H9 (cell line): ENCODE data around the gene SSBP2. TPM values are rescaled to one million over a fixed set of nuclear protein-coding genes. Genes with fewer than 3 reads are reported as not detected.

Source experiments
- DNase-seq: peaks from one replicate; pipeline ENCODE4 v3.0.0-alpha.2; 2017
- H2AFZ ChIP-seq: one replicate; pipeline ENCODE4 v1.6.1; 2013; ENCODE audit warnings: mild to moderate bottlenecking, low read length, control low read depth, moderate library complexity
- H2AK5ac ChIP-seq: 2 replicates; pipeline ENCODE4 v1.6.1; 2013; ENCODE audit warnings: low read length, control low read depth, mixed read lengths; ENCODE audit not compliant: insufficient read length
- H2BK120ac ChIP-seq: one replicate; pipeline ENCODE4 v1.6.1; 2013; ENCODE audit warnings: low read depth, mild to moderate bottlenecking, low read length, control low read depth, inconsistent platforms; ENCODE audit not compliant: poor library complexity, severe bottlenecking
- H2BK12ac ChIP-seq: 2 replicates; pipeline ENCODE4 v1.6.1; 2013; ENCODE audit warnings: low read length, control low read depth, mixed read lengths, low read depth; ENCODE audit not compliant: insufficient read length
- H2BK15ac ChIP-seq: 2 replicates; pipeline ENCODE4 v1.6.1; 2013; ENCODE audit warnings: low read depth, low read length, control low read depth
- H2BK20ac ChIP-seq: one replicate; pipeline ENCODE4 v1.6.1; 2013; ENCODE audit warnings: low read depth, mild to moderate bottlenecking, low read length, control low read depth, inconsistent platforms; ENCODE audit not compliant: poor library complexity, severe bottlenecking
- H2BK5ac ChIP-seq: 2 replicates; pipeline ENCODE4 v1.6.1; 2013; ENCODE audit warnings: low read length, control low read depth, mixed read lengths; ENCODE audit not compliant: insufficient read length
- H3K14ac ChIP-seq: 2 replicates; pipeline ENCODE4 v1.6.1; 2013; ENCODE audit warnings: low read length, control low read depth; ENCODE audit not compliant: insufficient read depth
- H3K18ac ChIP-seq: 2 replicates; pipeline ENCODE4 v1.6.1; 2013; ENCODE audit warnings: low read depth, mild to moderate bottlenecking, mixed read lengths, low read length, control low read depth; ENCODE audit not compliant: insufficient read length
- H3K23ac ChIP-seq: 2 replicates; pipeline ENCODE4 v1.6.1; 2013; ENCODE audit warnings: low read length, control low read depth, mixed read lengths, low read depth; ENCODE audit not compliant: insufficient read length
- H3K23me2 ChIP-seq: 2 replicates; pipeline ENCODE4 v1.6.1; 2013; ENCODE audit warnings: low read depth, mild to moderate bottlenecking, mixed read lengths, low read length, control low read depth; ENCODE audit not compliant: insufficient read length, poor library complexity, severe bottlenecking
- H3K27ac ChIP-seq: 2 replicates; pipeline ENCODE4 v1.5.1; 2013; ENCODE audit warnings: low read length, control low read depth, mixed read lengths, low read depth; ENCODE audit not compliant: insufficient read length
- H3K27me3 ChIP-seq: 2 replicates; pipeline ENCODE4 v1.6.1; 2013; ENCODE audit warnings: low read length, control low read depth, inconsistent platforms; ENCODE audit not compliant: insufficient read depth
- H3K4ac ChIP-seq: 2 replicates; pipeline ENCODE4 v1.6.1; 2013; ENCODE audit warnings: low read depth, mild to moderate bottlenecking, control low read depth, inconsistent platforms, low read length, moderate library complexity
- H3K4me1 ChIP-seq: 2 replicates; pipeline ENCODE4 v1.6.1; 2013; ENCODE audit warnings: low read length, control low read depth, inconsistent platforms; ENCODE audit not compliant: insufficient read depth
- H3K4me2 ChIP-seq: 2 replicates; pipeline ENCODE4 v1.6.1; 2013; ENCODE audit warnings: low read length, control low read depth, mixed read lengths; ENCODE audit not compliant: insufficient read length, insufficient read depth
- H3K56ac ChIP-seq: 2 replicates; pipeline ENCODE4 v1.6.1; 2013; ENCODE audit warnings: low read depth, mild to moderate bottlenecking, mixed read lengths, low read length, control low read depth; ENCODE audit not compliant: insufficient read length
- H3K79me1 ChIP-seq: 2 replicates; pipeline ENCODE4 v1.6.1; 2013; ENCODE audit warnings: low read depth, mild to moderate bottlenecking, moderate library complexity, low read length, control low read depth, inconsistent platforms; ENCODE audit not compliant: insufficient read depth, poor library complexity, severe bottlenecking
- H3K79me2 ChIP-seq: 2 replicates; pipeline ENCODE4 v1.6.1; 2013; ENCODE audit warnings: low read length, control low read depth, inconsistent platforms; ENCODE audit not compliant: insufficient read depth
- H3K9ac ChIP-seq: 2 replicates; pipeline ENCODE4 v1.6.1; 2013; ENCODE audit warnings: low read length, control low read depth, mixed read lengths; ENCODE audit not compliant: insufficient read length; ENCODE audit errors: extremely low read depth
- H3K9me3 ChIP-seq: one replicate; pipeline ENCODE4 v1.6.1; 2013; ENCODE audit warnings: low read depth, low read length, inconsistent platforms; ENCODE audit not compliant: control insufficient read depth
- H3T11ph ChIP-seq: one replicate; pipeline ENCODE4 v1.6.1; 2013; ENCODE audit warnings: mild to moderate bottlenecking, low read length, control low read depth, inconsistent platforms
- H4K20me1 ChIP-seq: one replicate; pipeline ENCODE4 v1.6.1; 2013; ENCODE audit not compliant: control insufficient read depth, insufficient read length, insufficient read depth
- H4K5ac ChIP-seq: 2 replicates; pipeline ENCODE4 v1.6.1; 2013; ENCODE audit warnings: low read depth, mild to moderate bottlenecking, mixed read lengths, low read length, control low read depth; ENCODE audit not compliant: insufficient read length
- H4K8ac ChIP-seq: replicated peaks from 2 replicates; pipeline ENCODE4 v1.6.1; 2013; ENCODE audit warnings: low read length, control low read depth, mixed read lengths, low read depth; ENCODE audit not compliant: insufficient read length
- H4K91ac ChIP-seq: 2 replicates; pipeline ENCODE4 v1.6.1; 2013; ENCODE audit warnings: low read depth, mild to moderate bottlenecking, moderate library complexity, mixed read lengths, low read length, control low read depth; ENCODE audit not compliant: insufficient read length
- H3K27ac Mint-ChIP-seq, 3 experiments: 2 replicates in 2 of 3; 3 replicates in 1 of 3; pipeline ENCODE4 v1.8.0; 2020 to 2021; ENCODE audit warnings: mixed read lengths in 3 of 3, mild to moderate bottlenecking in 1 of 3, moderate library complexity in 1 of 3
- H3K27me3 Mint-ChIP-seq: 2 replicates; pipeline ENCODE4 v1.8.0; 2021; ENCODE audit warnings: low read depth, mild to moderate bottlenecking, moderate library complexity, mixed read lengths
- H3K36me3 Mint-ChIP-seq, 3 experiments: 2 replicates in 2 of 3; 3 replicates in 1 of 3; pipeline ENCODE4 v1.8.0; 2020 to 2021; ENCODE audit warnings: low read depth in 3 of 3, mixed read lengths in 3 of 3; ENCODE audit not compliant: insufficient read depth in 1 of 3
- H3K4me1 Mint-ChIP-seq, 2 experiments: 2 replicates each; pipeline ENCODE4 v1.8.0; 2020; ENCODE audit warnings: mixed read lengths in 2 of 2
- H3K4me3 Mint-ChIP-seq, 2 experiments: 2 replicates in 1 of 2; 3 replicates in 1 of 2; pipeline ENCODE4 v1.8.0; 2020 to 2021; ENCODE audit warnings: mild to moderate bottlenecking in 2 of 2, mixed read lengths in 2 of 2, moderate library complexity in 1 of 2
- H3K9me3 Mint-ChIP-seq, 2 experiments: 2 replicates in 1 of 2; 3 replicates in 1 of 2; pipeline ENCODE4 v1.8.0; 2020; ENCODE audit warnings: mild to moderate bottlenecking in 2 of 2, mixed read lengths in 2 of 2, moderate library complexity in 1 of 2
- WGBS: extraction: QIAGEN DNeasy Blood & Tissue Kit; methylation state at CpG from one replicate; pipeline ENCODE4 v1.1.7; 2013; ENCODE audit warnings: missing lambda C conversion rate, low lambda C conversion rate, mixed read lengths; ENCODE audit not compliant: insufficient read length; ENCODE audit errors: extremely low coverage; 5-methylcytosine and 5-hydroxymethylcytosine counted together
- total RNA-seq: library from RNA; stranded (reverse); gene quantifications from 2 replicates; pipeline ENCODE4 v1.2.1, GENCODE V29; 2021
- TF ChIP-seq, protein P1 (sequence below): fragments of 200-600 bp; sonication (generic); conservative IDR thresholded peaks from 3 replicates; pipeline ENCODE4 v1.8.0; 2021; ENCODE audit warnings: antibody characterized with exemption, mild to moderate bottlenecking

The SSBP2 gene
- total RNA-seq, 1 experiment from 2014 or later = 35.6 TPM

DNA sequence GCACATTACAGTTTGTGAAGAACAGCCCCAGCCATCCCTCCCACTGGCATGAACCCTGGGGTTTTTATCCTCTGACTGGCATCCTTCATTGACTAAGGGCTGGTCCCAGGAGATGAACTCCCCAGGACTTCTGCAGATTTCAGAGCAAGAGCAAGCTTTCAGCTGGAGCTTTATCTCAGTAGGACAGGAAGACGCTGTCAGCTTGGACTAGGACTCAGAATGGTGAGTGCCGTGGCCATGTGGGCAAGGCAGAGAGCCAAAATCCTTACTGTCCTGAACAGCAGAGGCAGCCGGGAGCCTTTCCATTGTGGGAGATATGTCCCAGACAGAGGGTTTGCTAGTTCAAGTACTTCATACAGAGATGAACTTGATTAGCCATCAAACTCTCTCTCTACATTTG is 353.7 kb downstream of the SSBP2 start:
- no peak overlapping the region for H3K27ac ChIP-seq
- H2BK15ac ChIP-seq = no peak overlapping the region
- H3K79me1 ChIP-seq = no peaks in the 10 kb centered on the region
- peaks cover 3% of the 10 kb centered on the region for H3K23me2 ChIP-seq
- peaks cover 0 to 3% of the 10 kb centered on the region in 2 experiments; a peak in 3 of 5 replicates for H3K9me3 Mint-ChIP-seq
- H2BK120ac ChIP-seq = no peak overlapping the region
- no peak overlapping the region for H4K91ac ChIP-seq
- 0 out of 4 replicates have a peak, but pooled peaks cover 0 to 2% of the 10 kb centered on the region in 2 experiments for H3K4me1 Mint-ChIP-seq
- H3K9me3 ChIP-seq = no peaks in the 10 kb centered on the region
- no peaks in the 10 kb centered on the region; a peak in 2 of 7 replicates for H3K36me3 Mint-ChIP-seq
- WGBS = no CpG with 5 or more reads among the region's 3 CpGs
- no peak overlapping the region for H3K14ac ChIP-seq
- no peak overlapping the region for H3K18ac ChIP-seq
- DNase-seq = no peak
- no peaks in the 10 kb centered on the region for H3K27me3 ChIP-seq
- H4K20me1 ChIP-seq = no peaks in the 10 kb centered on the region
- H3K27ac Mint-ChIP-seq = no peak overlapping the region
- no peak overlapping the region for H3K4me3 Mint-ChIP-seq
- no peak overlapping the region for H3K9ac ChIP-seq
- H3K4me1 ChIP-seq = no peaks in the 10 kb centered on the region
- no peaks in the 10 kb centered on the region for H3K79me2 ChIP-seq
- H3K4me2 ChIP-seq = no peak overlapping the region
- H4K5ac ChIP-seq = no peak overlapping the region
- no peak overlapping the region for H3K4ac ChIP-seq
- no peak overlapping the region for H2BK12ac ChIP-seq
- no peak overlapping the region for H3T11ph ChIP-seq
- no peak overlapping the region for H4K8ac ChIP-seq
- no peak overlapping the region for H2BK5ac ChIP-seq
- H2AK5ac ChIP-seq = no peak overlapping the region
- no peak overlapping the region for H2AFZ ChIP-seq
- no peak overlapping the region for H2BK20ac ChIP-seq
- TF ChIP-seq, protein P1, sequence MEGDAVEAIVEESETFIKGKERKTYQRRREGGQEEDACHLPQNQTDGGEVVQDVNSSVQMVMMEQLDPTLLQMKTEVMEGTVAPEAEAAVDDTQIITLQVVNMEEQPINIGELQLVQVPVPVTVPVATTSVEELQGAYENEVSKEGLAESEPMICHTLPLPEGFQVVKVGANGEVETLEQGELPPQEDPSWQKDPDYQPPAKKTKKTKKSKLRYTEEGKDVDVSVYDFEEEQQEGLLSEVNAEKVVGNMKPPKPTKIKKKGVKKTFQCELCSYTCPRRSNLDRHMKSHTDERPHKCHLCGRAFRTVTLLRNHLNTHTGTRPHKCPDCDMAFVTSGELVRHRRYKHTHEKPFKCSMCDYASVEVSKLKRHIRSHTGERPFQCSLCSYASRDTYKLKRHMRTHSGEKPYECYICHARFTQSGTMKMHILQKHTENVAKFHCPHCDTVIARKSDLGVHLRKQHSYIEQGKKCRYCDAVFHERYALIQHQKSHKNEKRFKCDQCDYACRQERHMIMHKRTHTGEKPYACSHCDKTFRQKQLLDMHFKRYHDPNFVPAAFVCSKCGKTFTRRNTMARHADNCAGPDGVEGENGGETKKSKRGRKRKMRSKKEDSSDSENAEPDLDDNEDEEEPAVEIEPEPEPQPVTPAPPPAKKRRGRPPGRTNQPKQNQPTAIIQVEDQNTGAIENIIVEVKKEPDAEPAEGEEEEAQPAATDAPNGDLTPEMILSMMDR = no peak
- H3K23ac ChIP-seq = no peak overlapping the region
- H3K56ac ChIP-seq = no peak overlapping the region
- peaks cover 37% of the 10 kb centered on the region for H3K27me3 Mint-ChIP-seq
